Ishikawa (cell line): ENCODE results near the gene MFAP3L.

Experiments used
- CEBPB ChIP-seq: IDR thresholded peaks from 2 replicates; pipeline ENCODE4 v1.6.1; 2012
- CREB1 ChIP-seq: IDR thresholded peaks from 2 replicates; pipeline ENCODE4 v1.6.1; 2012; ENCODE audit warnings: low read depth
- EGR1 ChIP-seq: IDR thresholded peaks from 2 replicates; pipeline ENCODE4 v1.6.1; 2012
- EP300 ChIP-seq: IDR thresholded peaks from 2 replicates; pipeline ENCODE4 v1.6.1; 2012; ENCODE audit warnings: borderline replicate concordance
- FOXM1 ChIP-seq: IDR thresholded peaks from 2 replicates; pipeline ENCODE4 v1.6.1; 2012; ENCODE audit warnings: low read depth, borderline replicate concordance
- MAX ChIP-seq: IDR thresholded peaks from 2 replicates; pipeline ENCODE4 v1.6.1; 2012
- NFIC ChIP-seq: IDR thresholded peaks from 2 replicates; pipeline ENCODE4 v1.6.1; 2012
- RAD21 ChIP-seq: IDR thresholded peaks from 2 replicates; pipeline ENCODE4 v1.6.1; 2012; ENCODE audit warnings: low read depth
- REST ChIP-seq: IDR thresholded peaks from 2 replicates; pipeline ENCODE4 v1.6.1; 2012; ENCODE audit warnings: low read depth, mild to moderate bottlenecking
- TAF1 ChIP-seq: IDR thresholded peaks from 2 replicates; pipeline ENCODE4 v1.6.1; 2012; ENCODE audit warnings: low read depth, mild to moderate bottlenecking
- TCF12 ChIP-seq: IDR thresholded peaks from 2 replicates; pipeline ENCODE4 v1.6.1; 2012; ENCODE audit warnings: low read depth
- TEAD4 ChIP-seq: IDR thresholded peaks from 2 replicates; pipeline ENCODE4 v1.6.1; 2012
- USF1 ChIP-seq: IDR thresholded peaks from 2 replicates; pipeline ENCODE4 v1.6.1; 2012
- YY1 ChIP-seq: IDR thresholded peaks from 2 replicates; pipeline ENCODE4 v1.6.1; 2012; ENCODE audit warnings: low read depth
- ZBTB7A ChIP-seq: IDR thresholded peaks from 2 replicates; pipeline ENCODE4 v1.6.1; 2012; ENCODE audit warnings: low read depth

Gene MFAP3L

GRCh38 chr4:169975131-169975837 lies 50.9 kb downstream of the MFAP3L start:
- no peak for TF ChIP-seq TCF12
- TF ChIP-seq MAX = no peak
- TF ChIP-seq RAD21 = no peak
- TF ChIP-seq EGR1 = no peak
- no peak for TF ChIP-seq TEAD4
- no peak for TF ChIP-seq USF1
- no peak for TF ChIP-seq FOXM1
- TF ChIP-seq CEBPB = no peak
- no peak for TF ChIP-seq NFIC
- no peak for TF ChIP-seq EP300
- no peak for TF ChIP-seq REST
- no peak for TF ChIP-seq TAF1
- no peak for TF ChIP-seq YY1
- TF ChIP-seq CREB1 = no peak
- TF ChIP-seq ZBTB7A = no peak

- TF ChIP-seq EGR1 = no peak
- TF ChIP-seq TEAD4 = no peak
- TF ChIP-seq ZBTB7A = no peak
These were observed 54.7 kb downstream of the MFAP3L start for GRCh38 chr4:169971456-169972015.

GRCh38 chr4:169968999-169969398 lies 57.2 kb downstream of the MFAP3L start:
- TF ChIP-seq TAF1 (no peak), USF1 (no peak)

GRCh38 chr4:169963998-169964397 lies 62.2 kb downstream of the MFAP3L start:
- TF ChIP-seq NFIC (no peak), TAF1 (no peak), REST (no peak), ZBTB7A (no peak), USF1 (no peak), YY1 (no peak), MAX (no peak), CEBPB (no peak), RAD21 (no peak), EGR1 (no peak), CREB1 (no peak), TEAD4 (no peak), FOXM1 (no peak)

GRCh38 chr4:169959254-169959653 lies 66.9 kb downstream of the MFAP3L start:
- TF ChIP-seq YY1 = no peak
- no peak for TF ChIP-seq CREB1

- TF ChIP-seq ZBTB7A (no peak), USF1 (no peak), YY1 (no peak), TCF12 (no peak), FOXM1 (no peak), NFIC (no peak), TAF1 (no peak), RAD21 (no peak)
These were observed 67.6 kb downstream of the MFAP3L start for GRCh38 chr4:169958629-169959028.
